Trophoblast cell (in vitro differentiated cells and primary cell): ENCODE data around the gene OR2D3.
"Not testable (repeated sequence)": the region's sequence is repeated elsewhere in the genome, so short reads cannot be mapped to it uniquely, and the experiment has no call there.

Experiments used
- DNase-seq, 2 donors: peaks; one replicate each; pipeline ENCODE4 v3.0.0-alpha.2; 2016
- H2AFZ ChIP-seq: 2 replicates; pipeline ENCODE4 v1.6.1; 2013; ENCODE audit warnings: low read length, moderate library complexity, mild to moderate bottlenecking; ENCODE audit not compliant: insufficient read depth, poor library complexity
- H2AK5ac ChIP-seq: 2 replicates; pipeline ENCODE4 v1.6.1; 2013; ENCODE audit warnings: mild to moderate bottlenecking, low read length
- H2BK120ac ChIP-seq: 2 replicates; pipeline ENCODE4 v1.6.1; 2013; ENCODE audit warnings: low read length, mild to moderate bottlenecking, moderate library complexity; ENCODE audit not compliant: insufficient read depth, poor library complexity
- H2BK12ac ChIP-seq: 2 replicates; pipeline ENCODE4 v1.6.1; 2013; ENCODE audit warnings: mild to moderate bottlenecking, low read length, moderate library complexity
- H2BK5ac ChIP-seq: 2 replicates; pipeline ENCODE4 v1.6.1; 2013; ENCODE audit warnings: low read length, low read depth, moderate library complexity, mild to moderate bottlenecking; ENCODE audit not compliant: poor library complexity
- H3K14ac ChIP-seq: 2 replicates; pipeline ENCODE4 v1.6.1; 2013; ENCODE audit warnings: mild to moderate bottlenecking, low read length
- H3K18ac ChIP-seq: 2 replicates; pipeline ENCODE4 v1.6.1; 2013; ENCODE audit warnings: mild to moderate bottlenecking, low read length
- H3K23ac ChIP-seq: 2 replicates; pipeline ENCODE4 v1.6.1; 2013; ENCODE audit warnings: low read length
- H3K27ac ChIP-seq: 2 replicates; pipeline ENCODE4 v1.5.1; 2013; ENCODE audit warnings: low read depth, mild to moderate bottlenecking, inconsistent platforms, low read length, moderate library complexity
- H3K27me3 ChIP-seq: 2 replicates; pipeline ENCODE4 v1.6.1; 2013; ENCODE audit warnings: inconsistent platforms, mild to moderate bottlenecking, low read length, moderate library complexity; ENCODE audit not compliant: insufficient read depth
- H3K36me3 ChIP-seq, 2 experiments: 1 replicate in 1 of 2; 2 replicates in 1 of 2; pipeline ENCODE4 v1.6.1; 2013; ENCODE audit warnings: low read length in 2 of 2, mild to moderate bottlenecking in 2 of 2, moderate library complexity in 1 of 2; ENCODE audit not compliant: insufficient read depth in 2 of 2, control insufficient read depth in 1 of 2
- H3K4ac ChIP-seq: 2 replicates; pipeline ENCODE4 v1.6.1; 2013; ENCODE audit warnings: low read depth, mild to moderate bottlenecking, low read length, moderate library complexity
- H3K4me1 ChIP-seq, 2 experiments: 1 replicate in 1 of 2; 2 replicates in 1 of 2; pipeline ENCODE4 v1.6.1; 2013; ENCODE audit warnings: low read length in 2 of 2, mild to moderate bottlenecking in 2 of 2, moderate library complexity in 1 of 2; ENCODE audit not compliant: insufficient read depth in 2 of 2, control insufficient read depth in 1 of 2
- H3K4me2 ChIP-seq: 2 replicates; pipeline ENCODE4 v1.6.1; 2013; ENCODE audit warnings: inconsistent platforms, mild to moderate bottlenecking, low read length, moderate library complexity
- H3K4me3 ChIP-seq: 2 replicates; pipeline ENCODE4 v1.5.1; 2013; ENCODE audit warnings: mild to moderate bottlenecking, low read depth, low read length, inconsistent platforms
- H3K79me1 ChIP-seq: one replicate; pipeline ENCODE4 v1.6.1; 2013; ENCODE audit warnings: low read length
- H3K79me2 ChIP-seq: 2 replicates; pipeline ENCODE4 v1.6.1; 2013; ENCODE audit warnings: low read length, mild to moderate bottlenecking; ENCODE audit not compliant: control insufficient read depth, insufficient read depth, poor library complexity
- H3K9ac ChIP-seq: 2 replicates; pipeline ENCODE4 v1.6.1; 2013; ENCODE audit warnings: mild to moderate bottlenecking, low read length
- H3K9me3 ChIP-seq: 2 replicates; pipeline ENCODE4 v1.6.1; 2013; ENCODE audit warnings: low read depth, mild to moderate bottlenecking, control low read depth, inconsistent platforms, low read length; ENCODE audit not compliant: insufficient read depth
- H4K12ac ChIP-seq: 2 replicates; pipeline ENCODE4 v1.6.1; 2013; ENCODE audit warnings: low read depth, mild to moderate bottlenecking, low read length, moderate library complexity
- H4K8ac ChIP-seq: 2 replicates; pipeline ENCODE4 v1.6.1; 2013; ENCODE audit warnings: low read depth, mild to moderate bottlenecking, low read length, moderate library complexity
- H4K91ac ChIP-seq: one replicate; pipeline ENCODE4 v1.6.1; 2013; ENCODE audit warnings: low read depth, mild to moderate bottlenecking, low read length, moderate library complexity
- WGBS: extraction: QIAGEN DNeasy Blood & Tissue Kit; methylation state at CpG from one replicate; pipeline ENCODE4 v1.1.7; 2013; ENCODE audit warnings: missing lambda C conversion rate; ENCODE audit not compliant: insufficient read length, insufficient coverage; ENCODE audit errors: extremely low coverage; 5-methylcytosine and 5-hydroxymethylcytosine counted together

The OR2D3 gene

GRCh38 chr11:6968816-6969215 is 48.0 kb downstream of the OR2D3 start:
- Histone ChIP-seq H3K79me1 (no peaks in the 10 kb centered on the region), H3K14ac (no peak overlapping the region), H3K27me3 (no peaks in the 10 kb centered on the region), H3K18ac (no peak overlapping the region), H3K27ac (no peak overlapping the region), H3K9me3 (no peaks in the 10 kb centered on the region), H3K9ac (no peak overlapping the region), H2BK120ac (no peak overlapping the region), H4K91ac (no peak overlapping the region), H4K12ac (no peak overlapping the region), H3K4ac (no peak overlapping the region), H3K4me3 (no peak overlapping the region), H3K4me1 (peaks cover 0 to 1% of the 10 kb centered on the region in 2 experiments), H3K36me3 (no peaks in the 10 kb centered on the region), H3K79me2 (no peaks in the 10 kb centered on the region), H2BK5ac (no peak overlapping the region), H2AK5ac (no peak overlapping the region), H3K4me2 (no peak overlapping the region), H2BK12ac (no peak overlapping the region), H2AFZ (no peak overlapping the region), H4K8ac (no peak overlapping the region), H3K23ac (no peak overlapping the region)
- WGBS, result no CpG with 5 or more reads among the region's 1 CpG
- DNase-seq, result no peak

- H4K91ac ChIP-seq, H3K4me3 ChIP-seq, H3K79me2 ChIP-seq, H4K8ac ChIP-seq, DNase-seq, H3K9ac ChIP-seq, H3K23ac ChIP-seq, H3K4me2 ChIP-seq, H3K79me1 ChIP-seq, H3K9me3 ChIP-seq, H2BK12ac ChIP-seq, H3K4ac ChIP-seq, H3K18ac ChIP-seq, H2BK120ac ChIP-seq, H3K27ac ChIP-seq, H3K4me1 ChIP-seq, H3K36me3 ChIP-seq, H3K27me3 ChIP-seq, H2AK5ac ChIP-seq, H2BK5ac ChIP-seq, H4K12ac ChIP-seq, H3K14ac ChIP-seq, H2AFZ ChIP-seq: not testable (repeated sequence)
- WGBS, result no CpG with 5 or more reads among the region's 4 CpGs
These were observed 49.1 kb downstream of the OR2D3 start for GRCh38 chr11:6969854-6970253.
